Measurements from ENCODE around the gene MED7.

The MED7 gene

GRCh38 chr5:157180374-157181264 lies 38.0 kb upstream of the MED7 start, which contains the start of gene ITK:
TSS of gene ITK (plus strand) at chr5:157180840. CDS start at chr5:157180978, 138 bp downstream.
- no peak within 1 kb of the TSS for H3K9ac ChIP-seq (ENCODE audit: low read length)
- H2AFZ ChIP-seq (ENCODE audit: low read depth, low read length) = no peak within 1 kb of the TSS
- H3K27ac ChIP-seq (ENCODE audit: low read length) = no peak within 1 kb of the TSS
- H4K20me1 ChIP-seq (ENCODE audit: insufficient read depth, low read length) = no peaks in the 10 kb centered on the region
- no peaks in the 10 kb centered on the region for H3K4me1 ChIP-seq (ENCODE audit: low read length)
- no peak for TF ChIP-seq EZH2phosphoT487 (IDR thresholded peaks at IDR 0.05; ENCODE audit: low read depth)
- no peak for TF ChIP-seq CTCF (IDR thresholded peaks at IDR 0.05; ENCODE audit: low read depth, low read length)
- no peak within 1 kb of the TSS for H3K4me2 ChIP-seq (ENCODE audit: low read length)
- no peaks in the 10 kb centered on the region for H3K36me3 ChIP-seq (replicated peaks; ENCODE audit: low read depth, low read length)
- H3K9me3 ChIP-seq (ENCODE audit: insufficient read depth, low read length) = no peaks in the 10 kb centered on the region
- H3K79me2 ChIP-seq (ENCODE audit: low read length) = no peaks in the 10 kb centered on the region
- no peak within 1 kb of the TSS for H3K4me3 ChIP-seq (ENCODE audit: low read length)
- H3K27me3 ChIP-seq (ENCODE audit: low read depth, low read length) = peaks cover 26% of the 10 kb centered on the region

- TF ChIP-seq CTCF (IDR thresholded peaks at IDR 0.05; ENCODE audit: low read depth, low read length) (no peak), EZH2phosphoT487 (IDR thresholded peaks at IDR 0.05; ENCODE audit: low read depth) (no peak)
- H3K4me1 ChIP-seq (ENCODE audit: low read length) = no peaks in the 10 kb centered on the region
- H3K36me3 ChIP-seq (replicated peaks; ENCODE audit: low read depth, low read length) = no peaks in the 10 kb centered on the region
- H3K4me2 ChIP-seq (ENCODE audit: low read length) = no peak overlapping the region
- H3K27ac ChIP-seq (ENCODE audit: low read length) = no peak overlapping the region
- no peaks in the 10 kb centered on the region for H3K9me3 ChIP-seq (ENCODE audit: insufficient read depth, low read length)
- H3K9ac ChIP-seq (ENCODE audit: low read length) = no peak overlapping the region
- H4K20me1 ChIP-seq (ENCODE audit: insufficient read depth, low read length) = no peaks in the 10 kb centered on the region
- no peaks in the 10 kb centered on the region for H3K79me2 ChIP-seq (ENCODE audit: low read length)
- no peak overlapping the region for H2AFZ ChIP-seq (ENCODE audit: low read depth, low read length)
- peaks cover 26% of the 10 kb centered on the region for H3K27me3 ChIP-seq (ENCODE audit: low read depth, low read length)
- no peak overlapping the region for H3K4me3 ChIP-seq (ENCODE audit: low read length)
Measured at GRCh38 chr5:157178966-157179365, 36.3 kb upstream of the MED7 start.

GRCh38 chr5:157177953-157178352 lies 35.3 kb upstream of the MED7 start:
- Histone ChIP-seq H3K9me3 (ENCODE audit: insufficient read depth, low read length) (no peaks in the 10 kb centered on the region), H3K27me3 (ENCODE audit: low read depth, low read length) (peaks cover 26% of the 10 kb centered on the region), H3K4me2 (ENCODE audit: low read length) (no peak overlapping the region), H4K20me1 (ENCODE audit: insufficient read depth, low read length) (no peaks in the 10 kb centered on the region), H3K4me1 (ENCODE audit: low read length) (no peaks in the 10 kb centered on the region), H2AFZ (ENCODE audit: low read depth, low read length) (no peak overlapping the region), H3K4me3 (ENCODE audit: low read length) (no peak overlapping the region), H3K9ac (ENCODE audit: low read length) (no peak overlapping the region), H3K27ac (ENCODE audit: low read length) (no peak overlapping the region), H3K79me2 (ENCODE audit: low read length) (no peaks in the 10 kb centered on the region), H3K36me3 (replicated peaks; ENCODE audit: low read depth, low read length) (no peaks in the 10 kb centered on the region)
- TF ChIP-seq CTCF (IDR thresholded peaks at IDR 0.05; ENCODE audit: low read depth, low read length) (no peak), EZH2phosphoT487 (IDR thresholded peaks at IDR 0.05; ENCODE audit: low read depth) (no peak)

- Histone ChIP-seq H3K79me2 (ENCODE audit: low read length) (no peaks in the 10 kb centered on the region), H3K27me3 (ENCODE audit: low read depth, low read length) (peaks cover 5% of the 10 kb centered on the region; the same call in 1 of the 2 replicates), H3K36me3 (replicated peaks; ENCODE audit: low read depth, low read length) (no peaks in the 10 kb centered on the region), H2AFZ (ENCODE audit: low read depth, low read length) (no peak overlapping the region), H3K4me1 (ENCODE audit: low read length) (peaks cover 9% of the 10 kb centered on the region), H3K27ac (ENCODE audit: low read length) (no peak overlapping the region), H3K4me3 (ENCODE audit: low read length) (no peak overlapping the region), H3K9me3 (ENCODE audit: insufficient read depth, low read length) (no peaks in the 10 kb centered on the region), H3K4me2 (ENCODE audit: low read length) (no peak overlapping the region), H4K20me1 (ENCODE audit: insufficient read depth, low read length) (no peaks in the 10 kb centered on the region), H3K9ac (ENCODE audit: low read length) (no peak overlapping the region)
- TF ChIP-seq CTCF (IDR thresholded peaks at IDR 0.05; ENCODE audit: low read depth, low read length) (no peak), EZH2phosphoT487 (IDR thresholded peaks at IDR 0.05; ENCODE audit: low read depth) (no peak)
Measured at GRCh38 chr5:157175071-157175612, 32.5 kb upstream of the MED7 start.
